HG02763 (cell line): ENCODE data around the gene GPATCH8.
A peak's percentile ranks its signal among the peaks of the same experiment; 100 is the strongest.

Experiments
- ATAC-seq: cut with Tn5 transposase; IDR thresholded peaks from one replicate; pipeline ENCODE4 v1.9.1; 2021; ENCODE audit warnings: mild to moderate bottlenecking, moderate library complexity; ENCODE audit not compliant: unreplicated experiment

The GPATCH8 gene

GRCh38 chr17:44359006-44359405 lies 144.2 kb downstream of the GPATCH8 start:
- no peak for ATAC-seq

GRCh38 chr17:44358066-44358465 lies 145.1 kb downstream of the GPATCH8 start:
- no peak for ATAC-seq

GRCh38 chr17:44356241-44356640 lies 147.0 kb downstream of the GPATCH8 start:
- no peak for ATAC-seq

- ATAC-seq, result no peak
Measured at GRCh38 chr17:44355642-44356099, 147.5 kb downstream of the GPATCH8 start.

- ATAC-seq, result no peak
Measured at GRCh38 chr17:44354582-44355561, 148.3 kb downstream of the GPATCH8 start.

GRCh38 chr17:44353672-44354331 lies 149.4 kb downstream of the GPATCH8 start:
- ATAC-seq, result no peak

- ATAC-seq, result no peak
Measured at GRCh38 chr17:44352828-44353671, 150.2 kb downstream of the GPATCH8 start.

GRCh38 chr17:44351961-44352827 lies 151.0 kb downstream of the GPATCH8 start:
- ATAC-seq, result no peak

GRCh38 chr17:44351464-44351863 lies 151.7 kb downstream of the GPATCH8 start:
- ATAC-seq, result no peak

GRCh38 chr17:44350733-44351226 lies 152.4 kb downstream of the GPATCH8 start:
- ATAC-seq, result no peak

GRCh38 chr17:44349553-44350070 lies 153.6 kb downstream of the GPATCH8 start:
- no peak for ATAC-seq

- ATAC-seq, result no peak
Measured at GRCh38 chr17:44348988-44349364, 154.2 kb downstream of the GPATCH8 start.

GRCh38 chr17:44348234-44348987 lies 154.8 kb downstream of the GPATCH8 start:
- ATAC-seq, result peak; percentile 38
